GOT3 (cell line): ENCODE data around the gene CCDC184.
"Not testable (repeated sequence)": the region's sequence is repeated elsewhere in the genome, so short reads cannot be mapped to it uniquely, and the experiment has no call there.

Source experiments
- DNase-seq: peaks from one replicate; lab custom pipeline; 2025; ENCODE audit warnings: mixed read lengths; lab: John Stamatoyannopoulos, UW

Gene CCDC184

DNA sequence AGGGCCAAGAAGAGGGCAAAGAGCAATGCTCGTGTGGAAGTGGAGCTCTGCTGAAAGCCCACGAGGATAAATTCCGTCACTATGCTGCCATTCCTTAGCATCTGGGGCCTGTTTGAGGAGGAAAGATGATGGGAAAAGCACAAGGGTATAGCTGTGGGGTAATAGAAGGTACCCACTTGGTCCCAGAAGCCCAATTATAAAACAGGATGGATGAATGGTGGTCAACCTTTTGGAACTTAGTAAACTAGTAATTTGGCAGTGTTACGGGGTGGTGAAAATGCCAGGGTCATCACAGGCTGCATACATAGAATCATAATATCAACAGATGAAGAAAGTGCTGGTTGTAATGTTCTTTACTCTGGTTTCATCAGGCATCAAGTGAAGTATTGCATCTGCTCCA, 19.7 kb downstream of the CCDC184 start, which contains the start of gene OR10AD1:
Gene OR10AD1 (minus strand): TSS at position 101 of the 400 bp plus-strand sequence. CDS start 0 bp downstream, at position 101.
- no peak for DNase-seq

DNA sequence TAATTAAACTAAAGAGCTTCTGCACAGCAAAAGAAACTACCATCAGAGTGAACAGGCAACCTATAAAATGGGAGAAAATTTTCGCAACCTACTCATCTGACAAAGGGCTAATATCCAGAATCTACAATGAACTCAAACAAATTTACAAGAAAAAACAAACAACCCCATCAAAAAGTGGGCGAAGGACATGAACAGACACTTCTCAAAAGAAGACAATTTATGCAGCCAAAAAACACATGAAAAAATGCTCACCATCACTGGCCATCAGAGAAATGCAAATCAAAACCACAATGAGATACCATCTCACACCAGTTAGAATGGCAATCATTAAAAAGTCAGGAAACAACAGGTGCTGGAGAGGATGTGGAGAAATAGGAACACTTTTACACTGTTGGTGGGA, 26.1 kb downstream of the CCDC184 start:
- not testable (repeated sequence) for DNase-seq

DNA sequence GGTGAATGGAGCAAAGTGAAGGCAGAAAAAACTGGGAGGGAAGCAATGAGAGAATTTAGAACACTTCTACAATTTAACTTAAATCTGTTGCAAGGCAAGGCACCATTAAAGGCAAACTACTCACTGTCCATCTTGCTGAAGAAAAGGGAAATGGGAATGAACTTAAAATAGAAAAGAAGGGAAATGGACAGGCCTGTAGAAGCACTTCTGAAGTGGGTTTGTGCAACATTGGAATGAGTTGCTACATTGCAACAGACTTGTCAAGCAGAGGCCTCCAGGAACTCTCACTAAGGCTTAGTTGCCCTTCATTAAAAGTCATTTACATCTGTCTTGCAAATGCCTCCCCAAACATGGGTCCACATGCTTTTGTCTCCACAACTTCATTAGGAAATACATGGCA, 33.3 kb downstream of the CCDC184 start:
- no peak for DNase-seq

DNA sequence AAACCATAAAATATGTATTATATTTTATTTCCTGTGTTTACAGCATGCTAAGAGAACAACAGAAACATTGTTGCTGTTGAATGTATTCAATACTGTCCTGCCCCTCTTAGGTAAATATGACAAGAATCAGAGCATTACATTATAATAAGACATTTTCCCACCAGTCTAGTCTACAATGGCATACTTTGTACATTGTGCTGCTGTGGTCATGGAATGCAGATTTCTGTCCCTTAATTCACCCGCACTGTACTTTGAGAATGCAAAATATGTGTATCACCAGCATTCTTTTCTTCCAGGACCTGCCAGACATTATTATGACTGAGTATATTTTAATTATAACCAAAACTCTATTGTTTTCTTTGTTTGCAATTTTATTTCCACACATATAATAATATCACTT, 36.2 kb downstream of the CCDC184 start:
- no peak for DNase-seq

DNA sequence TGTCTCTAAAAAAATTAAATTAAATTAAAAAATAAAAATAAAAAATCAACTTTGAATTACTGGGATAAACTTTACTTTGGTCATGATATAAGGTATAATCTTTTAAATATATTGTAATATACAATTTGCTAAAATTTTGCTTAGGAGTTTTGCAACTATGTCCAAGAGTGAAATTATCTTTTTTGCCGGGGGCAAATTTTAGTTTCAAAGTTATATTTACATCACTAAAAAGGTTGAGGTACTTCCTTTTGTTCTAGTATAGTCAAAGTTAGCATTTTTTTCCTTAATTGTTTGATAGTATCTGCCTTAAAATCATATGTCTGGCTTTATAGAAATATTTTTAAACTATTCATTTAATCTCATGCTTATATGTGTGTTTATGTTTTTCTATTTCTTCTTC, 37.3 kb downstream of the CCDC184 start:
- no peak for DNase-seq

DNA sequence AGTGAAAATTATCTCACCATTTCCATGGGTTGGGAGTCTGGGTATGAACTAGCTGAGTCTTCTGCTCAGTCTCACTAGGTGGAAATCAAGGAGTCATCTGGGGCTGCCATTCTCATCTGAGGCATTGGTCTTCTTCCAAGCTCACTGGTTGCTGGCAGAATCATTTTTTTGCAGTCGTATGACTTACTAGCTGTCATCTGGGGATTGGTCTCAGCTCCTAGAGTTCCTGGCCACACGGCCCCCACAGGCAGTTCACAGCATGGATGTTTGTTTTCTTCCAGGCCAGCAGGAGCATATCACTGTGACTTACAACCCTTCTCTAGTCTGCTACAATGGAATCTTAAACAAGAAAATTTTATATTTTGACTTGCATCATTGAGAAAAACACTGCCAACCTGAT, 38.2 kb downstream of the CCDC184 start:
- no peak for DNase-seq

DNA sequence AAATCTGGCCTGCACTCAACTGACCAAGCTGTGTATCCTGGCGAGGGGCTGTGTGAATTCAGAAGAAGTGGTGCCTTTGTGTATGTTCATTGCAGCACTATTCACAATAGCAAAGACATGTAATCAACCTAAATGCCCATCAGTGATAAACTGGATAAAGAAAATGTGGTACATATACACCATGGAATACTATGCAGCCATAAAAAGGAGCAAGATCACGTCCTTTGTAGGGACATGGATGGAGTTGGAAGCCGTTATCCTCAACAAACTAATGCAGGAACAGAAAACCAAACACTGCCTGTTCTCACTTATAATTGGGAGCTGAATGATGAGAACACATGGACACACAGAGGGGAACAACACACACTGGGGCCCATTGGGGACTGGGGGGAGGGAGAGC, 41.1 kb downstream of the CCDC184 start:
- DNase-seq = not testable (repeated sequence)

DNA sequence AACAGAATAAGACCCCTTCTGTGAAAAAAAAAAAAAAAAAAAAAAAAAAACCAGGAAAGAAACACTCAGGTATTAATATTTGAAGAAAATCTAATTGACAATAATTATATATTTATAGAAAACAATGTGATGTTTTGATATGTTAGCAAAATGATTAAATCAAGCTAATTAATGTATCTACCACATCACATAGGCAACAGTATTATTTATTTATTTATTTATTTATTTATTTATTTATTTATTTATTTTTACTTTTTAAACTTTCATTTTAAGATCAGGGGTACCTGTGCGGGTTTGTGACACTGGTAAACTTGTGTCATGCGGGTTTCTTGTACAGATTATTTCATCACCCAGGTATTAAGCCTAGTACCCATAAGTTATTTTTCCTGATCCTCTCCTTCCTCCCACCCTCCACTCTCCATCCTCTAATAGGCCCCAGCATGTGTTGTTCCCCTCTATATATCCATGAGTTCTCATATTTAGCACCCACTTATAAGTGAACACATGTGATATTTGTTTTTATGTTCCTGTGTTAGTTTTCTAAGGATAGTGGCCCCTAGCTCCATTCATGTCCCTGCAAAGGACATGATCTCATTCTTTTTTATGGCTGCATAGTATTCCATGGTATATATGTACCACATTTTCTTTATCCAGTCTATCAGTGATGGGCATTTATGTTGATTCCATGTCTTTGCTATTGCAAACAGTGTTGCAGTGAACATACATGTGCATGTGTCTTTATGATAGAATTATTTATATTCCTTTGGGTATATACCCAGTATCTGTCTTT, 47.9 kb downstream of the CCDC184 start:
- DNase-seq = not testable (repeated sequence)
